B cell (primary cell): Measurements from ENCODE around the gene CES1.
"Not testable (repeated sequence)": the region's sequence is repeated elsewhere in the genome, so short reads cannot be mapped to it uniquely, and the experiment has no call there.

Source experiments
- CTCF ChIP-seq: fragments of 200-600 bp; IDR thresholded peaks from one replicate; pipeline ENCODE4 v1.8.0; 2022; ENCODE audit warnings: antibody characterized with exemption, mild to moderate bottlenecking
- EZH2 ChIP-seq: IDR thresholded peaks from 2 replicates; pipeline ENCODE4 v1.6.1; 2012; ENCODE audit warnings: borderline replicate concordance, low read depth, mild to moderate bottlenecking, moderate library complexity, low read length; ENCODE audit not compliant: insufficient read depth, poor library complexity, severe bottlenecking

GRCh38 chr16:55835173-55835572 lies 2.3 kb upstream of the CES1 start:
- not testable (repeated sequence) for TF ChIP-seq EZH2, CTCF
